DOHH2 (cell line): Measurements from ENCODE around the gene PLCB4.

Experiments
- H3F3A ChIP-seq: fragments of 200-600 bp; sonication (generic), shearing (Covaris generic); 2 replicates; pipeline ENCODE4 v1.6.0; 2016; ENCODE audit warnings: antibody characterized with exemption, mild to moderate bottlenecking; ENCODE audit not compliant: control insufficient read depth, insufficient read depth
- H3K27ac ChIP-seq: fragments of 200-600 bp; sonication (generic); 2 replicates; pipeline ENCODE4 v1.5.1; 2014; ENCODE audit warnings: low read depth, mild to moderate bottlenecking, low read length, moderate library complexity
- H3K27me3 ChIP-seq: fragments of 200-600 bp; sonication (generic); 2 replicates; pipeline ENCODE4 v1.6.1; 2014; ENCODE audit warnings: mild to moderate bottlenecking, low read length, mixed read lengths; ENCODE audit not compliant: control insufficient read depth
- H3K36me3 ChIP-seq: fragments of 200-600 bp; sonication (generic); 2 replicates; pipeline ENCODE4 v1.6.1; 2014; ENCODE audit warnings: mild to moderate bottlenecking, low read length, moderate library complexity, mixed read lengths; ENCODE audit not compliant: control insufficient read depth
- H3K4me1 ChIP-seq: fragments of 200-600 bp; sonication (generic); 2 replicates; pipeline ENCODE4 v1.6.1; 2014; ENCODE audit warnings: mild to moderate bottlenecking, low read length, mixed read lengths; ENCODE audit not compliant: control insufficient read depth
- H3K4me2 ChIP-seq: fragments of 200-600 bp; sonication (generic); 2 replicates; pipeline ENCODE4 v1.6.0; 2014; ENCODE audit warnings: mild to moderate bottlenecking, low read length, moderate library complexity
- H3K4me3 ChIP-seq: fragments of 200-600 bp; sonication (generic); 2 replicates; pipeline ENCODE4 v1.5.1; 2014; ENCODE audit warnings: mild to moderate bottlenecking, low read length, mixed read lengths
- H3K79me2 ChIP-seq: fragments of 200-600 bp; sonication (generic); 2 replicates; pipeline ENCODE4 v1.6.1; 2014; ENCODE audit warnings: mild to moderate bottlenecking, low read length, mixed read lengths; ENCODE audit not compliant: control insufficient read depth
- H3K9me2 ChIP-seq: fragments of 200-600 bp; sonication (generic); replicated peaks from 2 replicates; pipeline ENCODE4 v1.6.1; 2014; ENCODE audit warnings: mild to moderate bottlenecking, low read length, mixed read lengths; ENCODE audit not compliant: control insufficient read depth
- H3K9me3 ChIP-seq: fragments of 200-600 bp; sonication (generic); 2 replicates; pipeline ENCODE4 v1.6.1; 2014; ENCODE audit warnings: antibody characterized with exemption, low read length, mixed read lengths; ENCODE audit not compliant: control insufficient read depth, insufficient read depth
- H4K20me1 ChIP-seq: fragments of 200-600 bp; sonication (generic); 2 replicates; pipeline ENCODE4 v1.6.0; 2014; ENCODE audit warnings: low read depth, mild to moderate bottlenecking, antibody characterized with exemption, low read length, moderate library complexity; ENCODE audit not compliant: control insufficient read depth, insufficient read depth
- CTCF ChIP-seq: fragments of 200-600 bp; sonication (generic); IDR thresholded peaks from one replicate; pipeline ENCODE4 v1.5.1; 2014; ENCODE audit warnings: antibody characterized with exemption, mild to moderate bottlenecking, low read depth, low read length; ENCODE audit not compliant: poor library complexity, severe bottlenecking
- EZH2phosphoT487 ChIP-seq: fragments of 200-600 bp; sonication (generic); IDR thresholded peaks from 2 replicates; pipeline ENCODE4 v1.6.1; 2017; ENCODE audit warnings: borderline replicate concordance, mild to moderate bottlenecking, antibody characterized with exemption, low read length, moderate library complexity, mixed read lengths

The PLCB4 gene

GRCh38 chr20:9093218-9093957 lies 24.5 kb downstream of the PLCB4 start:
- Histone ChIP-seq H3K27me3 (no peaks in the 10 kb centered on the region), H3K36me3 (no peaks in the 10 kb centered on the region), H3K4me2 (no peak overlapping the region), H3K27ac (no peak overlapping the region), H4K20me1 (no peaks in the 10 kb centered on the region), H3K9me3 (no peaks in the 10 kb centered on the region), H3K4me3 (no peak overlapping the region), H3K9me2 (no peaks in the 10 kb centered on the region), H3K79me2 (no peaks in the 10 kb centered on the region), H3F3A (no peaks in the 10 kb centered on the region), H3K4me1 (no peaks in the 10 kb centered on the region)
- no peak for TF ChIP-seq EZH2phosphoT487
- TF ChIP-seq CTCF, result no peak

- no peaks in the 10 kb centered on the region for H3F3A ChIP-seq
- no peak overlapping the region for H3K4me2 ChIP-seq
- H3K36me3 ChIP-seq, result no peaks in the 10 kb centered on the region
- H4K20me1 ChIP-seq, result no peaks in the 10 kb centered on the region
- no peaks in the 10 kb centered on the region for H3K27me3 ChIP-seq
- no peaks in the 10 kb centered on the region for H3K79me2 ChIP-seq
- no peak for TF ChIP-seq EZH2phosphoT487
- TF ChIP-seq CTCF, result no peak
- no peak overlapping the region for H3K27ac ChIP-seq
- H3K4me1 ChIP-seq, result no peaks in the 10 kb centered on the region
- no peaks in the 10 kb centered on the region for H3K9me3 ChIP-seq
- H3K9me2 ChIP-seq, result no peaks in the 10 kb centered on the region
- H3K4me3 ChIP-seq, result no peak overlapping the region
Observed at GRCh38 chr20:9099372-9099771, 30.5 kb downstream of the PLCB4 start.

- H3K9me2 ChIP-seq, result no peaks in the 10 kb centered on the region
Observed at GRCh38 chr20:9100691-9101090, 31.8 kb downstream of the PLCB4 start.

More at GRCh38 chr20:9100691-9101090, 31.8 kb downstream of the PLCB4 start:
- H3K4me1 ChIP-seq, result no peaks in the 10 kb centered on the region
- H3K27ac ChIP-seq, result no peak overlapping the region
- TF ChIP-seq CTCF, result no peak
- no peak for TF ChIP-seq EZH2phosphoT487
- H3K27me3 ChIP-seq, result no peaks in the 10 kb centered on the region
- H3F3A ChIP-seq, result no peaks in the 10 kb centered on the region
- no peak overlapping the region for H3K4me3 ChIP-seq
- no peak overlapping the region for H3K4me2 ChIP-seq
- H3K36me3 ChIP-seq, result no peaks in the 10 kb centered on the region
- H4K20me1 ChIP-seq, result no peaks in the 10 kb centered on the region
- H3K79me2 ChIP-seq, result no peaks in the 10 kb centered on the region
- H3K9me3 ChIP-seq, result no peaks in the 10 kb centered on the region
